Activated B cell treated with CpG ODN at 0.5 μM for 24 hours (primary cell): ENCODE measurements around the gene ELL. TPM values are rescaled to one million over a fixed set of nuclear protein-coding genes. Genes with fewer than 3 reads are reported as not detected.

ENCODE experiments used
- ATAC-seq: fragments of 200-7000 bp; cut with Tn5 transposase; one replicate; pipeline ENCODE4 v1.10.0; 2021; ENCODE audit warnings: low read depth, mild to moderate bottlenecking, moderate library complexity
- CTCF ChIA-PET: fragments of 350-600 bp; sonication (Branson Sonifier 250); formaldehyde crosslinking; loops from one replicate; lab custom pipeline; 2021; ENCODE audit warnings: antibody characterized with exemption; lab: Charles Lee
- POLR2A ChIA-PET: fragments of 350-600 bp; sonication (Branson Sonifier 250); formaldehyde crosslinking; loops from one replicate; lab custom pipeline; 2021; ENCODE audit warnings: antibody characterized with exemption; lab: Charles Lee
- DNase-seq: peaks from one replicate; pipeline ENCODE4 v3.0.0; 2022
- H3K27ac Mint-ChIP-seq: one replicate; pipeline ENCODE4 v1.8.0; 2020; ENCODE audit warnings: mixed read lengths
- H3K27me3 Mint-ChIP-seq: one replicate; pipeline ENCODE4 v1.8.0; 2021; ENCODE audit warnings: mixed read lengths
- H3K36me3 Mint-ChIP-seq: one replicate; pipeline ENCODE4 v1.8.0; 2021; ENCODE audit warnings: low read depth, mixed read lengths
- H3K4me1 Mint-ChIP-seq: one replicate; pipeline ENCODE4 v1.8.0; 2021; ENCODE audit warnings: mixed read lengths
- H3K4me3 Mint-ChIP-seq: one replicate; pipeline ENCODE4 v1.8.0; 2020; ENCODE audit warnings: mild to moderate bottlenecking, mixed read lengths
- H3K9me3 Mint-ChIP-seq: one replicate; pipeline ENCODE4 v1.8.0; 2020; ENCODE audit warnings: mixed read lengths
- CTCF ChIP-seq: fragments of 200-600 bp; IDR thresholded peaks from one replicate; pipeline ENCODE4 v1.8.0; 2022; ENCODE audit warnings: antibody characterized with exemption, mild to moderate bottlenecking
- intact Hi-C: fragments of 100-400 bp; cut with micrococcal nuclease; formaldehyde crosslinking; loops from one replicate; pipeline ENCODE4 v1.15.1; 2024
- total RNA-seq: library from RNA; stranded (reverse); gene quantifications from 2 replicates; pipeline ENCODE4 v1.2.3, GENCODE V29; 2022

ELL gene
- total RNA-seq, 1 donor from 2014 or later: 32.6 TPM

GRCh38 chr19:18437491-18438330 lies 84.2 kb downstream of the ELL start, which contains the start of gene ISYNA1:
Gene ISYNA1 (minus strand): TSS chr19:18438133. CDS start chr19:18437979, 154 bp downstream.
- no peak for TF ChIP-seq CTCF
- ATAC-seq (peak; percentile 14), DNase-seq (no peak)
- no peaks in the 10 kb centered on the region for H3K27me3 Mint-ChIP-seq
- H3K4me1 Mint-ChIP-seq: peaks cover 39% of the 10 kb centered on the region
- H3K27ac Mint-ChIP-seq: no peak within 1 kb of the TSS
- ChIA-PET POLR2A (interaction anchor here (0.5 to 1.1 kb wide), 7 partner anchors 10 to 482 kb away, joined by 3 to 8 read pairs (median 3); partner anchors contain the start of genes COPE, DDX49 and KXD1), CTCF (no interaction called here)
- peak within 1 kb of the TSS; percentile 78 for H3K4me3 Mint-ChIP-seq
- H3K36me3 Mint-ChIP-seq: peaks cover under 1% of the 10 kb centered on the region
- intact Hi-C loops: loop anchor here (1.0 to 5.0 kb wide), 4 partner anchors 8 to 395 kb away; partner anchors contain the start of genes ELL and UPF1
- no peaks in the 10 kb centered on the region for H3K9me3 Mint-ChIP-seq

GRCh38 chr19:18436671-18437490 lies 85.0 kb downstream of the ELL start:
- TF ChIP-seq CTCF: no peak
- no peaks in the 10 kb centered on the region for H3K36me3 Mint-ChIP-seq
- H3K27me3 Mint-ChIP-seq: no peaks in the 10 kb centered on the region
- H3K9me3 Mint-ChIP-seq: no peaks in the 10 kb centered on the region
- ATAC-seq (peak; percentile 72), DNase-seq (peak; percentile 71)
- intact Hi-C loops: loop anchor here (1.0 to 5.0 kb wide), 4 partner anchors 8 to 395 kb away; partner anchors contain the start of genes ELL and UPF1
- POLR2A ChIA-PET: interaction anchor here (0.5 to 1.1 kb wide), 6 partner anchors 9 to 483 kb away, joined by 3 to 8 read pairs (median 4); partner anchors contain the start of genes COPE, DDX49 and KXD1
- peaks cover 38% of the 10 kb centered on the region for H3K4me1 Mint-ChIP-seq
- H3K27ac Mint-ChIP-seq: no peak overlapping the region
- CTCF ChIA-PET: no interaction called here
- H3K4me3 Mint-ChIP-seq: peak overlapping the region; percentile 78

GRCh38 chr19:18435842-18436670 lies 85.8 kb downstream of the ELL start:
- H3K36me3 Mint-ChIP-seq: no peaks in the 10 kb centered on the region
- CTCF ChIA-PET: interaction anchor here (0.9 kb wide), 2 partner anchors 17 to 56 kb away, joined by 3 to 4 read pairs; no protein-coding TSS in a partner anchor
- TF ChIP-seq CTCF: no peak
- no peak for ATAC-seq
- peaks cover 36% of the 10 kb centered on the region for H3K4me1 Mint-ChIP-seq
- no peaks in the 10 kb centered on the region for H3K9me3 Mint-ChIP-seq
- POLR2A ChIA-PET: interaction anchor here (0.7 kb wide), 1 partner anchor 17 kb away, joined by 3 read pairs; no protein-coding TSS in a partner anchor
- no peak overlapping the region for H3K27ac Mint-ChIP-seq
- intact Hi-C loops: loop anchor here (2.0 to 5.0 kb wide), 2 partner anchors 15 to 396 kb away; partner anchors contain the start of gene UPF1
- no peak for DNase-seq
- H3K4me3 Mint-ChIP-seq: peak overlapping the region; percentile 69
- no peaks in the 10 kb centered on the region for H3K27me3 Mint-ChIP-seq

GRCh38 chr19:18435178-18435841 lies 86.6 kb downstream of the ELL start:
- H3K9me3 Mint-ChIP-seq: no peaks in the 10 kb centered on the region
- no peaks in the 10 kb centered on the region for H3K36me3 Mint-ChIP-seq
- H3K4me1 Mint-ChIP-seq: peaks cover 35% of the 10 kb centered on the region
- DNase-seq (no peak), ATAC-seq (no peak)
- ChIA-PET POLR2A (interaction anchor here (0.5 to 1.6 kb wide), 4 partner anchors 16 to 303 kb away, joined by 3 to 7 read pairs (median 5); partner anchors contain the start of gene SSBP4), CTCF (interaction anchor here (0.9 kb wide), 2 partner anchors 16 to 55 kb away, joined by 3 to 4 read pairs; no protein-coding TSS in a partner anchor)
- H3K27ac Mint-ChIP-seq: no peak overlapping the region
- TF ChIP-seq CTCF: no peak
- no peaks in the 10 kb centered on the region for H3K27me3 Mint-ChIP-seq
- H3K4me3 Mint-ChIP-seq: peak overlapping the region; percentile 79
- intact Hi-C loops: loop anchor here (5.0 kb wide), 1 partner anchor 397 kb away; the partner anchor contains the start of gene UPF1
